Neural cell (in vitro differentiated cells): ENCODE measurements around the gene NEK6.

ENCODE experiments used
- CTCF ChIP-seq: fragments of 450-650 bp; IDR thresholded peaks from 2 replicates; pipeline ENCODE4 v1.5.1; 2014; ENCODE audit warnings: antibody characterized with exemption, mild to moderate bottlenecking, moderate library complexity; ENCODE audit not compliant: poor library complexity, severe bottlenecking
- EP300 ChIP-seq: fragments of 450-650 bp; conservative IDR thresholded peaks from 2 replicates; pipeline ENCODE4 v1.6.1; 2014; ENCODE audit warnings: antibody characterized with exemption, mild to moderate bottlenecking, moderate library complexity; ENCODE audit not compliant: poor library complexity, severe bottlenecking
- EZH2 ChIP-seq: fragments of 200-600, 300-800 bp; shearing (Covaris generic), sonication (generic); IDR thresholded peaks from 2 replicates; pipeline ENCODE4 v1.6.1; 2014; ENCODE audit warnings: antibody characterized with exemption, low read length, borderline replicate concordance, mild to moderate bottlenecking; ENCODE audit not compliant: insufficient read depth, poor library complexity, severe bottlenecking
- MXI1 ChIP-seq: fragments of 450-650 bp; conservative IDR thresholded peaks from 2 replicates; pipeline ENCODE4 v1.6.1; 2014; ENCODE audit warnings: antibody characterized with exemption, mild to moderate bottlenecking; ENCODE audit not compliant: poor library complexity, severe bottlenecking
- POLR2AphosphoS5 ChIP-seq: IDR thresholded peaks from 2 replicates; pipeline ENCODE4 v1.6.1; 2012
- REST ChIP-seq: IDR thresholded peaks from 2 replicates; pipeline ENCODE4 v1.6.1; 2012; ENCODE audit warnings: borderline replicate concordance
- TAF1 ChIP-seq: IDR thresholded peaks from 2 replicates; pipeline ENCODE4 v1.6.1; 2012; ENCODE audit warnings: low read depth

DNA sequence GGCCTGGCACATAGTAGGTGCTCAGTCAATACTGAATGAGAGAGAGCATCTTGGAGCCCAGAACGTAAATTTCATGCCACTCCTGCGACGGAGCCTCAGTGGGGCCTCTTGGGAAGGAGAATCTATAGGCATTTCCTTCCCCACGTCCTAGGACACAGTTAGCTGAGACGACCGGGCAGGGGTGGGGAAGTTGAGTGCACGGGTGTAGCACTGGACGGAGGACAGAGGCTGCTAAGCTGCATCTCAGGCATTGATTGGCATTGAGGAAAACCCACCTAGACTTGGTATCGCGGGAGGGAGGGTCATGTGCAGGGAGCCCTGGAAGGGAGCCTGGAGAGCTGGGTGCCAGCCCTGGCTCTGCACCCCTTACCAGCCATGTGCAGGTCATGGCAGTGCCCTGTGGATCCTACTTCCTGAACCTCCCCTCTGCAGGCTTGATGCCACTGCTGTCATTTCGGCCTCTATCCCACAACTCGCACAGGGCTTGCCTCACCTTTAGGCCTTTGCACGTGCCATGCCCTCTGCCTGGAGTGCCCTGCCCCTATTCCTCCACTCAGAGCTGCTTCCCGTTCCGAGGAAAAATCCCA lies 25.6 kb downstream of the NEK6 start:
- no peak for TF ChIP-seq POLR2AphosphoS5
- TF ChIP-seq CTCF: no peak
- TF ChIP-seq EP300: no peak
- TF ChIP-seq EZH2: no peak
- TF ChIP-seq TAF1: no peak
- no peak for TF ChIP-seq REST
- no peak for TF ChIP-seq MXI1
